Epidermal melanocyte (primary cell): ENCODE results near the gene RAMACL.

Source experiments
- DNase-seq: peaks from one replicate; pipeline ENCODE4 v3.0.0; 2011; ENCODE audit warnings: low spot score; ENCODE audit not compliant: insufficient read length

The RAMACL gene

DNA sequence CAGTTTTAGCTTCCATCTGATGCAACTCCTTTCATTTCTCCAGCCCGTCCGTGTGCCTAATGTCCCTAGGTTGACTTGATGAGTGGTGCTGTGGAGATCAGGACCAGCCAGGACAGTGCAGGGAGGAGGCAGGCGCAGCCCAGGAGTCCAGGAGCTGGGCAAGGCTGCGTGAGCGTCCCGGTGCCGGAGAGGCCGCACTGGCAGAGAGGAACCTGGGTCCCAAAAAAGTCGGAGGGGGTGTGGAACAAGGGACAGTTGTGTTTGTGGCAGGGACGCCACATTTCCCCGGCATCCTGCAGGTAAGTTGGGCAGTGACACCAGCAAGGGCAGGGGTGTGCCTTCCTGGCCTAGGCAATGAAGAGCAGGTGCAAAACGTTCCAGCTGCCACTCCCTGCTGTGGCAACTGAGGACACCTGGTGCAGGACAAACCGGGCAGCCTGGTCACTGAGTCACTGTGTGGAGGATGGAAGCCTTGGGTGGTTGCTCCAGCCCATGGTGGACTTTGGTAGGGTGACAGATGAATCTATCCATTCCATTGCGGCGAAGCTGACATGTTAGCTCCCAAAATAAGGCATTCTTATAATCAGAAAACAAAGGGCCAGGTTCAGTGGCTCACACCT, 53.2 kb downstream of the RAMACL start:
- no peak for DNase-seq
